ENCODE data around the gene TP53I13. TPM values are rescaled to one million over a fixed set of nuclear protein-coding genes. Genes with fewer than 3 reads are reported as not detected.
A peak's percentile ranks its signal among the peaks of the same experiment; 100 is the strongest.
"Not testable (repeated sequence)": the region's sequence is repeated elsewhere in the genome, so short reads cannot be mapped to it uniquely, and the experiment has no call there.

The TP53I13 gene
- polyA plus RNA-seq (ENCODE audit: insufficient read length in 12 of 12) = 10 to 100 TPM in 11 of 12 donors, not detected in 1; 19.9 to 78.0 (median 23.9) TPM
- long read RNA-seq, donor 1, transcript TP53I13-201 (7 exons, 1,530 nt) = major isoform, 30 of 54 reads
- long read RNA-seq, donor 1, transcript TP53I13-206 (1 exons, 2,468 nt) = minor isoform, 9 of 54 reads
- long read RNA-seq, donor 1, partial matches to known transcripts = 13 of 54 reads
- long read RNA-seq, donor 1, other reads (novel, unspliced or antisense) = 0 of 54 reads
- long read RNA-seq, donor 2, transcript TP53I13-201 (7 exons, 1,530 nt) = major isoform, 13 of 20 reads
- long read RNA-seq, donor 2, partial matches to known transcripts = 5 of 20 reads
- long read RNA-seq, donor 2, other reads (novel, unspliced or antisense) = 0 of 20 reads
- long read RNA-seq, donor 3, transcript TP53I13-206 (1 exons, 2,468 nt) = major isoform, 7 of 12 reads
- long read RNA-seq, donor 3, transcript TP53I13-201 (7 exons, 1,530 nt) = minor isoform, 5 of 12 reads
- long read RNA-seq, donor 3, partial matches to known transcripts = 0 of 12 reads
- long read RNA-seq, donor 3, other reads (novel, unspliced or antisense) = 0 of 12 reads
- long read RNA-seq, donor 4, transcript TP53I13-201 (7 exons, 1,530 nt) = major isoform, 7 of 8 reads
- long read RNA-seq, donor 4, partial matches to known transcripts = 0 of 8 reads
- long read RNA-seq, donor 4, other reads (novel, unspliced or antisense) = 0 of 8 reads
- long read RNA-seq, donor 5, transcript TP53I13-201 (7 exons, 1,530 nt) = major isoform, 23 of 42 reads
- long read RNA-seq, donor 5, partial matches to known transcripts = 17 of 42 reads
- long read RNA-seq, donor 5, other reads (novel, unspliced or antisense) = 0 of 42 reads
- long read RNA-seq, donor 6, transcript TP53I13-201 (7 exons, 1,530 nt) = major isoform, 14 of 18 reads
- long read RNA-seq, donor 6, partial matches to known transcripts = 0 of 18 reads
- long read RNA-seq, donor 6, other reads (novel, unspliced or antisense) = 0 of 18 reads
- long read RNA-seq, donor 7, transcript TP53I13-201 (7 exons, 1,530 nt) = major isoform, 8 of 9 reads
- long read RNA-seq, donor 7, partial matches to known transcripts = 0 of 9 reads
- long read RNA-seq, donor 7, other reads (novel, unspliced or antisense) = 0 of 9 reads
- long read RNA-seq, donor 8, transcript TP53I13-201 (7 exons, 1,530 nt) = major isoform, 21 of 32 reads
- long read RNA-seq, donor 8, partial matches to known transcripts = 7 of 32 reads
- long read RNA-seq, donor 8, other reads (novel, unspliced or antisense) = 0 of 32 reads
- long read RNA-seq, donor 9, transcript TP53I13-201 (7 exons, 1,530 nt) = major isoform, 9 of 22 reads
- long read RNA-seq, donor 9, transcript TP53I13-206 (1 exons, 2,468 nt) = minor isoform, 6 of 22 reads
- long read RNA-seq, donor 9, partial matches to known transcripts = 7 of 22 reads
- long read RNA-seq, donor 9, other reads (novel, unspliced or antisense) = 0 of 22 reads
- long read RNA-seq, donor 10, transcript TP53I13-201 (7 exons, 1,530 nt) = major isoform, 21 of 22 reads
- long read RNA-seq, donor 10, partial matches to known transcripts = 0 of 22 reads
- long read RNA-seq, donor 10, other reads (novel, unspliced or antisense) = 0 of 22 reads
- long read RNA-seq, donor 11, transcript TP53I13-201 (7 exons, 1,530 nt) = major isoform, 9 of 11 reads
- long read RNA-seq, donor 11, partial matches to known transcripts = 0 of 11 reads
- long read RNA-seq, donor 11, other reads (novel, unspliced or antisense) = 0 of 11 reads

- peak; percentile 86 for DNase-seq
Measured at GRCh38 chr17:29568331-29569244, at the start of gene TP53I13. TP53I13 (plus strand) TSS chr17:29568701; CDS start chr17:29568759, 58 bp downstream.

GRCh38 chr17:29524692-29525091 is 43.8 kb upstream of the TP53I13 start:
- no peak for DNase-seq

GRCh38 chr17:29526322-29526721 is 42.2 kb upstream of the TP53I13 start:
- DNase-seq = no peak

- no peak for DNase-seq
Measured at GRCh38 chr17:29533976-29534375, 34.5 kb upstream of the TP53I13 start.

GRCh38 chr17:29544066-29544465 is 24.4 kb upstream of the TP53I13 start:
- DNase-seq = no peak

- DNase-seq = no peak
Measured at GRCh38 chr17:29546085-29546484, 22.4 kb upstream of the TP53I13 start.

- no peak for DNase-seq
Measured at GRCh38 chr17:29546830-29547229, 21.7 kb upstream of the TP53I13 start.

GRCh38 chr17:29549177-29549923 is 19.2 kb upstream of the TP53I13 start:
- no peak for DNase-seq

- DNase-seq = no peak
Measured at GRCh38 chr17:29555840-29556239, 12.7 kb upstream of the TP53I13 start.

GRCh38 chr17:29557085-29557738 is 11.3 kb upstream of the TP53I13 start:
- no peak for DNase-seq

GRCh38 chr17:29557739-29558116 is 10.8 kb upstream of the TP53I13 start:
- DNase-seq = no peak

- DNase-seq = not testable (repeated sequence)
Measured at GRCh38 chr17:29558139-29558538, 10.4 kb upstream of the TP53I13 start.

GRCh38 chr17:29559640-29560039 is 8.9 kb upstream of the TP53I13 start:
- DNase-seq = no peak

- DNase-seq = no peak
Measured at GRCh38 chr17:29560316-29560715, 8.2 kb upstream of the TP53I13 start.

GRCh38 chr17:29561554-29562517 is 6.7 kb upstream of the TP53I13 start:
- DNase-seq = no peak

GRCh38 chr17:29562615-29563014 is 5.9 kb upstream of the TP53I13 start:
- no peak for DNase-seq

GRCh38 chr17:29563816-29564215 is 4.7 kb upstream of the TP53I13 start:
- no peak for DNase-seq

Data from muscle of arm (tissue), 14 donors.